Anterior cingulate cortex (tissue), 58 donors: Measurements from ENCODE around the gene ACTL8.

Experiments
- DNase-seq, 58 donors: peaks; one replicate each; lab custom pipeline; 2025; lab: John Stamatoyannopoulos, UW

The ACTL8 gene

DNA sequence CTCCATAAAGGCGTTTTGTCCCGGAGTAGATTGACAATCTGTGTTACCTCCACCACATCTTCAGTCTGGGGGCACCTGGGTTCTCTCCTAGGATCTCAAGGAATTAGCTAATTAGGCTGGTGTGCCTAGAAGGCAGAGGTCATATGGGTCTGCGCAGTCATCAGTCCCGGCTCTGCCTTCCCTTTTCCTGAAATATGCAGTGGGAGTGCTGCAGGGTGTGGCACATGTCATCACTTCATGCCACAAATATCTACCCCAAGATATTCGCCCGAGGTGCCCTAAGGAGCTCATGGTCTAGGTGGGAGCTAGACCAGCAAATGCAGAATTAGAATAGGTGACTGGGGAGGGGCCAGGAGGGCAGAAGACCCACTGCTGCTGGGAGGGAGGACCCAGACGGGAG is 42.9 kb downstream of the ACTL8 start:
- no peak for DNase-seq

DNA sequence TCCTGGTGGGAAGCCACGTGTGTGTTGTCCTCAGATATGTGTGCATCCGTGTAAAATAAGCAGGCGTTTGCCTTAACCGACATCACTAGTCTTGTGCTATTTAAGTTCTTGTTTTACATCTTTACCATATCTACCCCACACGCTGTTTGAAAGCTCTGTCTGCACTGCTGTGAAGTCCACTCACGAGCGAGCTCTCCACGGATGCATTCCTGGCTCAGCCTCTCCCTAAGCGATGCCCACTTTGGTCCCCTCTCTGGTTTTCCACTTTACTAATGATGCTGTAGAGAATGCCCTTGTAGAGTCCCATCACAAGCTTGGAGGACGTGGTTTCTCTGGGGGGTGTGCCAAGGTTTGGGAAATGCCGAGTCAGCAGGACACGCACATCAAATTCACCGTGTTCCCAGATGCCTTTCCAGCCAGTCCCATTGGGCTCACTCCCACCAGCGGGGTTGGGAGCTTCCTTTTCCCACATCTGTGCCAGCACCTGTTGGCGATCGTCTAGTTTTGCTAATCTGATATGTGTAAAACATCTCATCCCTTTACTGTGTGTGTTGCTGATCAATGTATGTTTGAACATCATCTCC is 43.8 kb downstream of the ACTL8 start:
- no peak for DNase-seq

DNA sequence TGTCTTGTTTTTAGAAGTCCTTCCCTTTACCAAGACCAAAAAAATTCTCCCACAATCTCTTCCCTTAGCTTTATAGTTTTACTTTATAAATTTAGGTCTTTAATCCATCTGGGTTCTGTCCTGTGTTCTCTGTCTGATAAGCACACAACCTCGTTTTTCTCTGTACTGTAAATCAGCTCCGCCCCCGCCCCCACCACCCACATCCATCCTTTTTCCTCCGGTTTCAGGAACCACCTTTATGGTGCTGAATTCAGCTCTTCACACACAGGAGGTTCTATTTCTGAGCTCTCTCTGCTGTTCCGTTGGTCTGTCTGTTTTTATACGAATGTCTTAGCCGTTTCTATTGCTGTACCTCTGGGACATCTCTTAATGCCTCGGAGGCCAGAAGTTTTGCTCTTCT is 44.5 kb downstream of the ACTL8 start:
- no peak for DNase-seq

DNA sequence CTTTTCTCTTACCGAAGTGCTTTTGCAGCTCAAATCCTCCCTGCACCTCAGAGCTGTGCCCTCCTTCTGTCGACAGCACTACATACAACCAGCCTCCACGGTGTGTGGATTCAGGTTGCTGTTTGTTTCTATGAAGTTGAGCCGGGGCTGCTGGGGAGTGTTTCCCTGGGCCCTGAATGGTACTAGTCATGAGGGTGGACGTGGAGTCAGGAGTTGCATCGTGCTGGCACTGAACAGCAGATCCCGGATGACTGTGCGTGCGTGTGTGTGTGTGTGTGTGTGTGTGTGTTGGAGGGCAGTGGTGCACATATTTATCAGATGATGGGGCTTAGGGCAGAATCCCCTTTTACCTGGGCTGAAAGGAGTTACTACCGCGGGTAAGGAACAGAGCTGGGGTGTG is 47.0 kb downstream of the ACTL8 start:
- DNase-seq: no peak

DNA sequence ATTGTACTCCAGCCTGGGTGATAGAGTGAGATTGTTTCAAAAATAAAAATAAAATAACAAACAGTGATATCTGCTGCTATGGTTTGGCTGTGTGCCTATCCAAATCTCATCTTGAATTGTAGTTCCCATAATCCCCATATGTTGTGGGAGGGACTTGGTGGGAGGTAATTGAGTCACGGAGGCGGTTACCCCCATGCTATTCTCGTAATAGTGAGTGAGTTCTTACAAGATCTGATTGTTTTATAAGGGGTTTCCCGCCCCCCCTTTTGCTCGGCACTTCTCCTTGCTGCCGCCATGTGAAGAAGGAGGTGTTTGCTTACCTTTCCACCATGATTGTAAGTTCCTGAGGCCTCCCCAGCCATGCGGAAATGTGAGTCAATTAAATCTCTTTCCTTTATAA is 47.8 kb downstream of the ACTL8 start:
- no peak for DNase-seq

DNA sequence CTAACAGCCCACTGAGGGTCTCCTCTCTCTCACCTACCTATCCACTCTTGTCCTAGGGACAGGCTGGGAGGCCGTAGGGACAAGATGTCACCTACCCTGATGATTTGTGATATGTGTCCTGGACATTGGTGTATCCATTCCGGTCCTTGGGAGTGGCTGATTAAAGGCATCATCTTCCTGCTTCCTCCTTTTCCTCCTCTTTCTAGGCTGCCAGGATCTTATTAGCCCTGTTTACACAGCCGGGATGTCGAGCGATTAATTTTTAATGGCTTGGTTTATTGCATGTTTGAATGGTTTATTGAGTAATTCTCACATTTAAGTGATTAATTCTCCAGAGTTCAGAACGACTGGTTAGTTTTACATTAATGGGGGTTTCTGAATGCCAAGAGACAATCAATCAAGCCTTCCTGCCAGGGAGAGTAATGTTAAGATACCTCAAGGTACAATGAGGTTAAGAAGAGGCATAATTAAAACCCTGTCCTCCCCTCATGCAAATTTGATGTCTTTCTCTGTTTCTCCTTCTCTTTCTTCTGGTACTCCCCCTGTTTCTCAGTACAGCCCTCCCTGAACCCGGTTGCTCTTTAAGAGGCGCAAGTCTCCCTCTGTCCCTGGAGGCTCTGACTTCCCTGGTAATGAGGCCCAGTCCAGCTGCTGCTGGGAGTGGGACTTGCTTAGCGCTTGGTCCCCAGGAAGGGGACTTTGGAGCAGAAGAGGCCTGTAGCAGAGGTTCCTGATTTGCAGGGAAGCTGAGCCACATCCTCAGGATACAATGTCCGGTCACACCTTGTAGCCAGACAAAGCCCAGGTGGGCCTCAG is 50.9 kb downstream of the ACTL8 start:
- DNase-seq: no peak

DNA sequence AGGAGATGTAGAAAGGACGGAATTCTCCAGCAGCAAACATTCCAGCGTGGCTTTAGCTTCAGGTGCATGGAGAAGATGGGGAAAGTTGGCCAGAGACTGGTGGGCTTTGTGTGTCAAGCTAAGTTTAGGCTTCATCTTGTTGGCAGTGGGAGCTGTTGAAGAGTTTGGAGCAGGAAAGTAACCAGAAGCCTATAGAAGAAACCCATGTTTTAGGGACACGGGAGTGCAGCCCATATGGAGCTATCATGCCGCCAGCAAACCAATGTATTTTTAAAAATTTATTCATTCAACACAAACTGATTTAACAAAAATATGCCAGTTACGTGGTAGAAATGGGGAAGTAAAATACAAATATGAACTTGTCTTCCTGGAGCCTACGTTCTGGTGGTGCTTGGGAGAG is 53.7 kb downstream of the ACTL8 start:
- DNase-seq: no peak

DNA sequence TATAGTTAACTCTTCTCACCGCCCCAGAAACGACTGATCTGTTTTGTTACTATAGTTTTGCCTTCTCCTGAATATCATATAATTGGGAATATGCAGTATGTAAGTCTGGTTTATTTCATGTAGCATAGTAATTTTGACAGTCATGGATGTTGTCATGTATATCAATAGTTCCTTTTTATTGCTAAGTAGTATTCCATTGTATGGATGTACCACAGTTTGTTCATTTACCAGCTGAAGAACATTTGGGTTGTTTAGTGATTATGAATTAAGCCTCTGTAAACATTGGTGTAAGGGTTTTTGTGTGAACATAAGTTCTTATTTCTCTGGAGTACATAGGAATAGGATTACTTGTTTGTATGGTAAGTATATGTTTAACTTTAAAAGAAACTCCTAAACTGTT is 55.5 kb downstream of the ACTL8 start:
- no peak for DNase-seq

DNA sequence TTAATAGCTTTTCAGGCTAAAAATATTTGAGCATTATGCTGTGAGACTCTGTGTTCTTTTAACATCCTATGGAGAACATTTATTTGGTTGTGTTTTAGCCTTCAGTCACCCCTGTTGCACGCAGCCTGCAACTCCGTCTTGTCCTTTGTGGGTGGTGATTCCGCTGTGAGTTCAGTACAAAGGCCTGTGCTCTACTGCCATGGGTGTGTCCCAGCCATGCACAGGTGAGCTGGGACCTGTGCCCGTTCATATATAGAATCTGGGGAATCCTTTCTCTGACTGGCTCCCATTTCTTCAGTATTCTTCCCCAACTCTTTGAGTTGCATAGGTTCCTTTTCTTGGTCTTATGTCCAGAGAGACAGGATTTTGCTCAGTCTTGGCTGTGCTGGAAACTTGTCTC is 61.4 kb downstream of the ACTL8 start:
- no peak for DNase-seq

DNA sequence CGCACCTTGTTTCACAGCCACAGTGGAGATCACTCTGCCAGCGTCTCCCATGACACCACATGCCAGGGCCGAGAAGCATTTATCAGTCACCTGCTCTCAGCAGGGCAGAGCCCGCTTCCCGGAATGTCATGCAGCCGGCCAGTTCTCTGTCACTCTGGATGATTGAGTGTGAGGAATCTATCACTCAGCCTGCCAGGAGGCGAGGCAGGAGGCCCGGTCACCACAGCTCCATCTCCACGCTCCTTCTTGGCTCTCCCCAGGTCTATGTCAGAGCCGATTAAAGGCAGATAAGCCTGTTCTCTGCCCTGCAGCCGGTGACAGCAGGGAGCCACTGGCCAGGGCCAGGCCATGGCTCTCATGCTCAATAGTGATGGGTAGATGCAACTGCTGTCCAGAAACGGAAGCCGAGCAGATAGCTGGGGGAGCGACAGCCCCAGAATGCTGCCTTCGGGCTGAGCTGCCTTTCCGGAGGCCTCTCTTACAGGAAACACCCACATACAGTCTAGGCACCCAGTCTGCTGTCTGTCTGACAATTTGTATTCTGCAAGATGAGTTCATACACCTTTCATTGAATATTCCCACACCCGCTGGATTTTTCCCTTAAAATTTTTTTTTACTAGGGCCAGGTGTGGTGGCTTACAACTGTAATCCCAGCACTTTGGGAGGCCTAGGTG is 64.1 kb downstream of the ACTL8 start:
- no peak for DNase-seq

DNA sequence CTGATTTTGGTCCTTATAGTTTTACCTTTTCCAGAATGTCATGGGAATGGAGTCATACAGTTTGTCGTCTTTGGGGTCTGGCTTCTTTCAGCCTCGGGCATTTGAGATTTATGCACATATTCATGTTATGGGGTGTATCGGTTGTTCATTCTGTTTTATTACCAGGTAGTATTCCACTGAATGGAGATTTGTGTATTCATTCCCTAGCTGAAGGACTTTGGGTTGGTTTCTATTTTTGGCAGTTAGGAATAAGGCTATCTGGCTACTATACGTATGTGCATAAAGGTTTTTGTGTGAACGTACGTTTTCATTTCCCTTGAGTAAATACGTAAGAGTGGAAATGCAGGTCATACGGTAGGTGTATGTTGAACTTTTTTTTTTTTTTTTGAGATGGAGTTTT is 65.1 kb downstream of the ACTL8 start:
- DNase-seq: no peak

DNA sequence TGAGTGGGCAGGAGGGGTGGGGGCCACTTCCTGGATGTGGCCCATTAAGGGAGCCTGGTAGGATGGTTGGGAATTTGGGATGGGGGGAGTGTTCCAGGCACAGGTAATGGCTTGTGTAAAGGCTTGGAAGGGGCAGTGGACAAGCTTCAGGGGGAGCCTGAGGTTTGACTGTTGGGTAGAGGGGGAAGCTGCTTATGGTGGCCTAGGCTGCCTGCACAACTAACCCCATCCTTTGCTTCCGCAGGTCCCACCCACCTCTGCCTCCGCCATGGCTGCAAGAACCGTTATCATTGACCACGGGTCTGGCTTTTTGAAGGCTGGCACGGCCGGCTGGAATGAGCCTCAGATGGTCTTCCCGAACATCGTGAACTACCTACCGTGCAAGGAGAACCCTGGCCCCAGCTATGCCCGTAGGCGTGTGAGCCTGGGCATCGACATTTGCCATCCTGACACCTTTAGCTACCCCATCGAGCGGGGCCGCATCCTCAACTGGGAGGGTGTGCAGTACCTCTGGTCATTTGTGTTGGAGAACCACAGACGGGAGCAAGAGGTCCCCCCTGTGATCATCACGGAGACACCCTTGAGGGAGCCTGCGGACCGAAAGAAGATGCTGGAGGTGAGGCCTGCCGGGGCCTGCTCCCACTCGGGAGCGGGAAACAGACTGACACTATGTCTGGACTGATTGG is 67.8 kb downstream of the ACTL8 start:
- DNase-seq: no peak

DNA sequence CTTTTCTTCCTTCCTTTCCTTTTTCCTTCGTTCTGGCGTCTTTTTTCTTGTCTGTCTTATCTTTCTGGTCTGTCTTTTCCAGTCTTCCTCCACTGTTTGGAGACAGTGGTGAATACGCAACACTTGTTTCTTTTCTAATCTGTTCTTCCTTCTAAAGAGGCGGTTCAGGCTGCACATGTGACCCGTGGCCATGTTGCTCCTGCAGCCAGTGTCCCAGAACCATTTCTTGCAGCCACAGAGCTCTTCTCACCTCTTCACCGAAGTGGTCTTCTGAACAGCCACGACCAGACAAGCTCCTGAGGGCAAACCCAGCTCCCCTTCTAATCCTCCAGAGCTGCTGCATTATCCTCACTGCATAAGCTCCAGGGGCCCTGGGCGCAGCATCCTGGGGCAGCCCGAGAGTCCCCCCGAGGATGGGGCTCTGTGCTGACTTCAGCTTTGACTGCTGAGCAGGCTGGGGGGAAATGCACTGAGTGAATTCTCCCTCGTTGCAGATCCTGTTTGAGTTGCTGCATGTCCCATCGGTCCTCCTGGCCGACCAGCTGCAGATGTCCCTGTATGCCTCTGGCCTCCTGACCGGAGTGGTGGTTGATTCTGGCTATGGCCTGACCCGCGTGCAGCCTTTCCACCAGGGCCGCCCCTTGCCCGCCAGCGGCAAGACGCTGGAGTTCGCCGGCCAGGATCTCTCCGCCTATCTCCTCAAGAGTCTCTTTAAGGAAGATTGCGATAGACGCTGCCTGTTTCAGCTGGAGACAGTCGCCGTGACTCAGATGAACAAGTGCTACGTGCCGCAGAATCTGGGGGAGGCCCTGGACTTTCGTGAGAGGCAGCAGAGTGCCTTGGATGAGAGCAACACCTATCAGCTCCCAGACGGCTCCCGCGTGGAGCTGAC is 70.4 kb downstream of the ACTL8 start:
- DNase-seq: no peak

DNA sequence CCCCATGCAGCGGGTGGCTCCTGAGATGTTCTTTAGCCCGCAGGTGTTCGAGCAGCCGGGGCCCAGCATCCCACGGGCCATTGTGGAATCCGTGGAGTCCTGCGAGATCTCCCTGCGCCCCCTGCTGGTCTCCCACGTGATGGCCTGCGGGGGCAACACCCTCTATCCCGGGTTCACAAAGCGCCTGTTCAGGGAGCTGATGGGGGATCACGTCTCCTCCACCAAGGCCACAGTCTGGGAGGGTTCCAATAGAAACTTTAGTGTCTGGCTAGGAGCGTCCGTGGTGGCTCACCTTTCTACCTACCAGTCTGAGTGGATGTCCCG is 71.0 kb downstream of the ACTL8 start:
- DNase-seq: peak in 12 of 58 donors; percentile 2 to 28 (median 8)

DNA sequence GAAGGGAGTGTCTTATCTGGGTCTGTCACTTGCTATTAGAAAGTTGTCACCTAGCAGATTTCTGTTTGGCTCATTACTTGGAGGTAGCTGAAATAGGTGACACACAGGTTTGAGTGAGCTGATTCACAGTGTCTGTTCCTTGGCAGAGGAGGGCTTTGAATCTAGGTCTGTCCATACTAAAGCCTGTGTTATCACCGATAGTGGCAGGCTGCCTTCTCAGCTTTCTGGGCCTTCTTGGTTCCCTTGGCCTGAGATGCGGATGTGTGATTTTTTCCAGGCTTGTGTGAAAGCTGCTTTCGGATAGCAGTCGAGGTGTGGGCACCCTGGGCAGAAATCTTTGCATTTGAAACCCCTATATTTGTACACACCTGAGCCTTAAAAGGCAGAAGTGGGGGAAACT is 73.9 kb downstream of the ACTL8 start:
- no peak for DNase-seq

DNA sequence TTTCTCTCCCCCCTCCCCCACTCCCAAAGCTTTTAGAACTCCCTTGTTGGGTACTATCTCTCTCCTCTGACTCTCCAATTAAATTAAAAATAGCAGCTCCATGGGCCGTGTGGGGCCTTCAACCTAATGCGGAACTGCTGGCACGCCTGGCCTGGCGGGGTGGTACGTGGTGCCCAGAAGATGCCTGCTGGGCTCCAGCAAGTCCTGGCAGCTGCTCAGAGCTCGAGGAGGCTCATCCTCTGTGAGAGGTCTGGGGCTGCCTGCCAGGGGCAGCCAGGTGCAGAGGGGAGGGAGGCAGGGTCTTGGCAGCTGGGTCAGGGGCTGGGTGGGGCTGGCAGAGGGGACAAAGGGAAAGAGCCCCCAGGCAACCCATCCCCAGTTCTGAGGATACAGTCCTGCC is 74.4 kb downstream of the ACTL8 start:
- peak in 1 of 58 donors; percentile 6 for DNase-seq

DNA sequence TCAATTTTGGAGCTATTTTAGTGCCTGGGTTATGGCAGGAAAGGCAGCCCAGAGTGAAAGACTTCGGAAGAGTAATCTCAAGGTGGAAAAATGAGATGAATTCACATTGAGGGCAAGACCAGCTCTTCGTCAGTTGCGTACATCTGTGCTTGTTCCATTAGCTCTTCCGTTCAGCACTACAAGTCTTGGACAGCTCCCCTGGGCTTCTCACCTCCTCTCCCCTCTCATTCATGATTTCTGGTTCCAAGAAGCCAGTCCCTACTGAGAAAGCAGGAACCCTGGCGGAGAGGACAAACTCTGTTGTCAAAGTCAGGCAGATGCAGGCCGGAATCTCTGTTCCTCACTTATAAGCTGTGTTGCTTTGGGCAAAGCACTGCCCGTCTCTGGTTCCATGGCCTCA is 76.5 kb downstream of the ACTL8 start:
- no peak for DNase-seq

DNA sequence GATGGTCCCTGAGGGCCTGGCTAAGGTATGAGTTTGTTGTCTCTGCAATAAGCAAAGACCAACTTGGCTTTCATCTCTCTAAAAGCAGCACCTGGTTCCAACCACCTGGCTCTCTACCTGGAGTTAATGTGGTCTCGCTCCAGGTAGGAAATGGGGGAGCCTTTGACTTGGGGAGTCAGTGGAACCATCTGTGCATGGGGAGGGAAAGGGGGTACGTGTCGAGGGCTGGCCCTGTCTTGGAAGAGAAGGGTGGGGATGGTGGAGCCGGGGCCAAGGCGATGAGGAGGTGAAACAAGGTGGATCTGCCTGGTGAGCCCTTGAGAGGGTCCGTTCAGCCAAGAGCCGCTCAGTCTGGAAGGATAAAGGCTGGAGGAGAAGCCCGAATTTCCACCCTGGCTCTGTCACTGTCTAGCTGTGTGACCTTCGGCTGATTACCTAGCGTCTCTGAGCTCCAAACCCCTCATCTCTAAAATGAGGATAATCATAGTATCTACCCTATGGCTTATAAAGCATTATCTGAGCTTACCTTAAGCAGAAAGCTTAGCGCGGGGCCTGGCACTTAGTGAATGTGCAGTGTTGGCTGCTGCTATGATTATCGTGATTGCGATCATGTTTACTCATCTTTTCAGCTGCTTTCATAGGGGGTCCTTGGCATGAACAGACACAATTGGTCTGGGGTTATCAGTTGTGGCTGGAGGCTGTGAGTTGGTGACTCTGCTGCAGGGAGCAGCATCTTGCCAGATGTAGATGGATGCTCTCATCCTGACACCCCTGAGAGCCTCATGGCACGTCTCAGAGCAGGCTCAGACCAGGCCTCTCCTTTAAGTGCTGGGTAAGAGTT is 78.7 kb downstream of the ACTL8 start:
- DNase-seq: no peak

DNA sequence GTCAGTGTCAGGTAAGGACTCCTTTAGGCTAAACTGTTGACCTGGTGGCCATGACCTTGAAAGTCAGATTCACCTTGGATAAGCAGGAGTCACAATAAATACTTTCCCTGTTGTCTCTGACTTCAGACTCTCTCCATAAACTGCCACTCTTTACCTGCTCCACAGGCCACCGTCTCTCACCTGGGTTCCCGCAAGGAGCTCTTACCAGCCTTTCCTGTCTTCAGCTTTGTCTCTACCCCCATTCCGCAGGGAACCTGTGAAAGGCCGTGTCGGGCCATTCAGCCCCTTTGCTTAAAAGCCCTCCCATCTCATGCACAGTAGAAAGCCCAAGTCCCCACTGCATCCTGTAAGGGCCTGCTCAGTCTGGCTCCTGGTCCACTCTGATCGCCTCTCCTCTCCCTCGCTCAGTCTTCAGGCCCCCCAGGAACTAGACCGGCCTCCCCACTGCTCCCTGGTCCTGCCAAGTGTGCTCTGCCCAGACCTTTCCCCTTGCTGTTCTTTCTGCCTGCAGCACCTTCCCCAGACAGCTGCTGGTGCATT is 79.5 kb downstream of the ACTL8 start:
- DNase-seq: no peak
